HepG2 (cell line): ENCODE data around the gene SAA4. TPM values are rescaled to one million over a fixed set of nuclear protein-coding genes. Genes with fewer than 3 reads are reported as not detected.

ENCODE experiments used
- CREM ChIP-seq, 2 experiments: sonication (generic) in 1 of 2; formaldehyde crosslinking in 1 of 2; IDR thresholded peaks; 2 replicates each; pipeline versions ENCODE4 v1.4.0 to v1.6.1; 2016 to 2020; ENCODE audit warnings: antibody characterized with exemption in 1 of 2, mild to moderate bottlenecking in 1 of 2, missing genetic modification reagents in 1 of 2
- HNF4A ChIP-seq: sonication (generic); formaldehyde crosslinking; IDR thresholded peaks from 2 replicates; pipeline ENCODE4 v1.4.0; 2020; ENCODE audit warnings: missing genetic modification reagents
- HNF4G ChIP-seq, 2 experiments: sonication (generic) in 1 of 2; formaldehyde crosslinking in 1 of 2; IDR thresholded peaks; 2 replicates each; pipeline versions ENCODE4 v1.4.0 to v1.6.1; 2011 to 2020; ENCODE audit warnings: borderline replicate concordance in 2 of 2, low read depth in 2 of 2, mild to moderate bottlenecking in 2 of 2, low read length in 1 of 2, missing genetic modification reagents in 1 of 2, moderate library complexity in 1 of 2
- MIER3 ChIP-seq: IDR thresholded peaks from 2 replicates; pipeline ENCODE4 v1.6.1; 2016; ENCODE audit warnings: missing compliant biosample characterization, borderline replicate concordance
- NR2F6 ChIP-seq, 2 experiments: IDR thresholded peaks; 2 replicates each; pipeline ENCODE4 v1.6.1; 2016; ENCODE audit warnings: antibody characterized with exemption in 1 of 2, mild to moderate bottlenecking in 1 of 2
- PRDM10 ChIP-seq: sonication (generic); formaldehyde crosslinking; IDR thresholded peaks from 2 replicates; pipeline ENCODE4 v1.4.0; 2020; ENCODE audit warnings: low read depth, missing genetic modification reagents
- TAF1 ChIP-seq: sonication (generic); formaldehyde crosslinking; IDR thresholded peaks from 2 replicates; pipeline ENCODE4 v1.4.0; 2020; ENCODE audit warnings: missing genetic modification reagents
- TEAD3 ChIP-seq: optimal IDR thresholded peaks from 2 replicates; pipeline ENCODE3; 2016; ENCODE audit warnings: borderline replicate concordance
- YEATS4 ChIP-seq: sonication (generic); formaldehyde crosslinking; IDR thresholded peaks from 2 replicates; pipeline ENCODE4 v1.4.0; 2020; ENCODE audit warnings: missing genetic modification reagents, borderline replicate concordance
- ZNF441 ChIP-seq: sonication (generic); formaldehyde crosslinking; IDR thresholded peaks from 2 replicates; pipeline ENCODE4 v1.7.0; 2021; ENCODE audit warnings: missing genetic modification reagents, borderline replicate concordance
- ZNF710 ChIP-seq: sonication (generic); formaldehyde crosslinking; IDR thresholded peaks from 2 replicates; pipeline ENCODE4 v1.5.0; 2020; ENCODE audit warnings: mild to moderate bottlenecking, missing genetic modification reagents, borderline replicate concordance
- polyA plus RNA-seq, 8 experiments: library from polyadenylated mRNA; depleted of rRNA in 3 of 8; stranded (reverse) in 7 of 8; unstranded in 1 of 8; fragments of >200 nt; fragmentation: Illumina TruSeq in 4 of 8; extraction: Trizol in 4 of 8; gene quantifications; 2 replicates each; pipeline versions ENCODE4 v1.2.1 to v1.2.3, GENCODE V29; 2011 to 2016; ENCODE audit warnings: low read depth in 4 of 8, missing spikeins in 1 of 8, mixed read lengths in 1 of 8; ENCODE audit not compliant: insufficient read depth in 1 of 8
- total RNA-seq, 5 experiments: library from RNA; depleted of rRNA; stranded (reverse); fragments of >200 nt; fragmentation: Illumina TruSeq; extraction: Trizol; gene quantifications; 2 replicates each; pipeline ENCODE4 v1.2.3, GENCODE V29; 2016; ENCODE audit warnings: low read depth in 1 of 5
- TF ChIP-seq, protein P1 (sequence below): sonication (generic); formaldehyde crosslinking; IDR thresholded peaks from 2 replicates; pipeline ENCODE4 v1.4.0; 2020; ENCODE audit warnings: mild to moderate bottlenecking, low read depth, missing genetic modification reagents
- TF ChIP-seq, protein P2 (sequence below): sonication (generic); formaldehyde crosslinking; IDR thresholded peaks from 2 replicates; pipeline ENCODE4 v1.4.0; 2020; ENCODE audit warnings: missing genetic modification reagents, borderline replicate concordance
- TF ChIP-seq, protein P3 (sequence below): sonication (generic); formaldehyde crosslinking; IDR thresholded peaks from 2 replicates; pipeline ENCODE4 v1.4.0; 2020; ENCODE audit warnings: missing genetic modification reagents

The SAA4 gene
- total and polyA plus RNA-seq, 2 of the 13 experiments (the other 11 are each of a cell fraction or from before 2014, with no cell fraction given): 53.4 to 253 TPM

DNA sequence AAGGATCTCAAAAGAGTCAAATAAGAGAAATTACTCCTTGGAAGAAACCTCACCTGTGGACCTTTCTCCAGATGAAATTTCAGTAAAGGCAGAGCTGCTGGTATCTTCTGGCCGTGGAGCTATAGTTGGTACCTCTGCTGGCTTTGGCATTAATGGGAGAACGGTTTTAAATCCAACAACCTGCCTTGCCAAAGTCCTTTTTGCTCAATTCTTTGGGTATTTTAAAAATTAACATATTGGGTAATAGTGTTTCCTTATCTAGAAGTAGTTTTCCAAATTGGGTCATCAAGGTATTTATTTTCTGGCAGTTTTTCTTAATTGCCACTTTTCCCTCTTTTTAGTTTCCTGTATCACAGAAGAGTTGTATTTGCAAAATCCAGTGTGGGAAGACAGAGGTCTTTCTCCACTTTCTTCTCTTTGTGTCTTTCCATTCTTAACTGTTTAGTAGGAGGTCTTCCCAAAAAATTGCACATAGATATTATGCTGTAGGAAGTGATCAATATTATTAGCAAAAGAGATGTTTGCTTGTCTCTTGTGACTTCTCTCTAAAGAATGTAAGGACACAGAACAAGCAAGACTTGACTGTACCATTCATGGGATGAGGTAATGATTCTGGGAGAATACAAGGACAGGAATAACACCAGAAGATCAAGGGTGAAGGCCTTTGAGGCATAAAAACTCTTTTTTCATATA lies at the start of gene SAA4 (continued):
- 0 out of 2 replicates have a peak, but pooled peaks have one; percentile 36 for TF ChIP-seq YEATS4 (CRISPR knock-in tag)
- TF ChIP-seq MIER3 (CRISPR knock-in tag): 0 out of 2 replicates have a peak, but pooled peaks have one; percentile 60
- peak; percentile 60; the same call in 1 of the 2 replicates for TF ChIP-seq CREM (IDR thresholded peaks at IDR 0.05)
- TF ChIP-seq CREM (CRISPR knock-in tag; IDR thresholded peaks at IDR 0.05): no peak
- TF ChIP-seq HNF4A (CRISPR knock-in tag): peak; percentile 53
- TF ChIP-seq, protein P1, sequence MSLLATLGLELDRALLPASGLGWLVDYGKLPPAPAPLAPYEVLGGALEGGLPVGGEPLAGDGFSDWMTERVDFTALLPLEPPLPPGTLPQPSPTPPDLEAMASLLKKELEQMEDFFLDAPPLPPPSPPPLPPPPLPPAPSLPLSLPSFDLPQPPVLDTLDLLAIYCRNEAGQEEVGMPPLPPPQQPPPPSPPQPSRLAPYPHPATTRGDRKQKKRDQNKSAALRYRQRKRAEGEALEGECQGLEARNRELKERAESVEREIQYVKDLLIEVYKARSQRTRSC (CRISPR knock-in tag): no peak
- TF ChIP-seq ZNF441 (CRISPR knock-in tag): 0 out of 2 replicates have a peak, but pooled peaks have one; percentile 58
- TF ChIP-seq, protein P2, sequence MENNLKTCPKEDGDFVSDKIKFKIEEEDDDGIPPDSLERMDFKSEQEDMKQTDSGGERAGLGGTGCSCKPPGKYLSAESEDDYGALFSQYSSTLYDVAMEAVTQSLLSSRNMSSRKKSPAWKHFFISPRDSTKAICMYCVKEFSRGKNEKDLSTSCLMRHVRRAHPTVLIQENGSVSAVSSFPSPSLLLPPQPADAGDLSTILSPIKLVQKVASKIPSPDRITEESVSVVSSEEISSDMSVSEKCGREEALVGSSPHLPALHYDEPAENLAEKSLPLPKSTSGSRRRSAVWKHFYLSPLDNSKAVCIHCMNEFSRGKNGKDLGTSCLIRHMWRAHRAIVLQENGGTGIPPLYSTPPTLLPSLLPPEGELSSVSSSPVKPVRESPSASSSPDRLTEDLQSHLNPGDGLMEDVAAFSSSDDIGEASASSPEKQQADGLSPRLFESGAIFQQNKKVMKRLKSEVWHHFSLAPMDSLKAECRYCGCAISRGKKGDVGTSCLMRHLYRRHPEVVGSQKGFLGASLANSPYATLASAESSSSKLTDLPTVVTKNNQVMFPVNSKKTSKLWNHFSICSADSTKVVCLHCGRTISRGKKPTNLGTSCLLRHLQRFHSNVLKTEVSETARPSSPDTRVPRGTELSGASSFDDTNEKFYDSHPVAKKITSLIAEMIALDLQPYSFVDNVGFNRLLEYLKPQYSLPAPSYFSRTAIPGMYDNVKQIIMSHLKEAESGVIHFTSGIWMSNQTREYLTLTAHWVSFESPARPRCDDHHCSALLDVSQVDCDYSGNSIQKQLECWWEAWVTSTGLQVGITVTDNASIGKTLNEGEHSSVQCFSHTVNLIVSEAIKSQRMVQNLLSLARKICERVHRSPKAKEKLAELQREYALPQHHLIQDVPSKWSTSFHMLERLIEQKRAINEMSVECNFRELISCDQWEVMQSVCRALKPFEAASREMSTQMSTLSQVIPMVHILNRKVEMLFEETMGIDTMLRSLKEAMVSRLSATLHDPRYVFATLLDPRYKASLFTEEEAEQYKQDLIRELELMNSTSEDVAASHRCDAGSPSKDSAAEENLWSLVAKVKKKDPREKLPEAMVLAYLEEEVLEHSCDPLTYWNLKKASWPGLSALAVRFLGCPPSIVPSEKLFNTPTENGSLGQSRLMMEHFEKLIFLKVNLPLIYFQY: 0 out of 2 replicates have a peak, but pooled peaks have one; percentile 14
- peak; percentile 87; the same call in 1 of the 2 replicates for TF ChIP-seq PRDM10 (CRISPR knock-in tag)
- peak; percentile 41; the same call in 1 of the 2 replicates for TF ChIP-seq TAF1 (CRISPR knock-in tag)
- TF ChIP-seq, protein P3, sequence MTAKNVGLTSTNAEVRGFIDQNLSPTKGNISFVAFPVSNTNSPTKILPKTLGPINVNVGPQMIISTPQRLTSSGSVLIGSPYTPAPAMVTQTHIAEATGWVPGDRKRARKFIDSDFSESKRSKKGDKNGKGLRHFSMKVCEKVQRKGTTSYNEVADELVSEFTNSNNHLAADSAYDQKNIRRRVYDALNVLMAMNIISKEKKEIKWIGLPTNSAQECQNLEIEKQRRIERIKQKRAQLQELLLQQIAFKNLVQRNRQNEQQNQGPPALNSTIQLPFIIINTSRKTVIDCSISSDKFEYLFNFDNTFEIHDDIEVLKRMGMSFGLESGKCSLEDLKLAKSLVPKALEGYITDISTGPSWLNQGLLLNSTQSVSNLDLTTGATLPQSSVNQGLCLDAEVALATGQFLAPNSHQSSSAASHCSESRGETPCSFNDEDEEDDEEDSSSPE (CRISPR knock-in tag): 0 out of 2 replicates have a peak, but pooled peaks have one; percentile 24
- TF ChIP-seq NR2F6 (IDR thresholded peaks at IDR 0.05): peak; percentile 59
- peak; percentile 65 for TF ChIP-seq NR2F6 (CRISPR knock-in tag; IDR thresholded peaks at IDR 0.05)
- 0 out of 2 replicates have a peak, but pooled peaks have one; percentile 25 for TF ChIP-seq ZNF710 (CRISPR knock-in tag)
- peak; percentile 57; the same call in 1 of the 2 replicates for TF ChIP-seq HNF4G (IDR thresholded peaks at IDR 0.05; ENCODE audit: borderline replicate concordance, low read depth, low read length)
- no peak for TF ChIP-seq HNF4G (CRISPR knock-in tag; IDR thresholded peaks at IDR 0.05; ENCODE audit: borderline replicate concordance, low read depth)
- peak; percentile 83 for TF ChIP-seq TEAD3 (CRISPR knock-in tag)
